ENCODE measurements around the gene ADCY2. TPM values are rescaled to one million over a fixed set of nuclear protein-coding genes. Genes with fewer than 3 reads are reported as not detected.
A peak's percentile ranks its signal among the peaks of the same experiment; 100 is the strongest.

The ADCY2 gene
- total and polyA plus RNA-seq, 2 experiments from 2014 or later, result 23.8 to 74.9 TPM

- Histone ChIP-seq H3K9me2 (ENCODE audit: insufficient read depth) (0 out of 2 replicates have a peak, but pooled peaks cover 9% of the 10 kb centered on the region), H3K27me3 (ENCODE audit: insufficient read depth) (no peaks in the 10 kb centered on the region), H2AFZ (no peak overlapping the region), H3K4me2 (no peak overlapping the region), H3K4me1 (ENCODE audit: insufficient read depth) (no peaks in the 10 kb centered on the region), H3K27ac (ENCODE audit: low read depth) (no peak overlapping the region), H3F3A (replicated peaks; ENCODE audit: low read depth) (no peaks in the 10 kb centered on the region), H3K4me3 (no peak overlapping the region), H3K79me2 (replicated peaks; ENCODE audit: insufficient read depth) (no peaks in the 10 kb centered on the region), H4K20me1 (replicated peaks; ENCODE audit: insufficient read depth) (no peaks in the 10 kb centered on the region; the same call in 1 of the 2 replicates), H3K36me3 (ENCODE audit: insufficient read depth) (peaks cover 10% of the 10 kb centered on the region; the same call in 1 of the 2 replicates)
- no peak for TF ChIP-seq ZNF114 (CRISPR knock-in tag; IDR thresholded peaks at IDR 0.05)
- TF ChIP-seq POLR2AphosphoS5 (IDR thresholded peaks at IDR 0.05; ENCODE audit: low read depth), result no peak
- TF ChIP-seq CTCF (conservative IDR thresholded peaks at IDR 0.05; ENCODE audit: low read depth in 2 of 2), result peak; percentile 96 to 97
- Mint-ChIP-seq H3K36me3 (ENCODE audit: low read depth) (peaks cover 13% of the 10 kb centered on the region), H3K4me3 (no peak overlapping the region), H3K4me1 (peaks cover 4% of the 10 kb centered on the region), H3K27ac (no peak overlapping the region), H3K9me3 (no peaks in the 10 kb centered on the region), H3K27me3 (ENCODE audit: insufficient read depth, low read depth, poor library complexity) (no peaks in the 10 kb centered on the region)
- ATAC-seq, result peak; percentile 97
- DNase-seq (ENCODE audit: low spot score), result peak; percentile 85
Observed at GRCh38 chr5:7856855-7857254, 460.9 kb downstream of the ADCY2 start.

GRCh38 chr5:7857361-7857760, 461.4 kb downstream of the ADCY2 start:
- Mint-ChIP-seq H3K4me1 (peaks cover 2% of the 10 kb centered on the region), H3K27me3 (ENCODE audit: insufficient read depth, low read depth, poor library complexity) (no peaks in the 10 kb centered on the region), H3K9me3 (no peaks in the 10 kb centered on the region), H3K27ac (no peak overlapping the region), H3K36me3 (ENCODE audit: low read depth) (peaks cover 13% of the 10 kb centered on the region), H3K4me3 (no peak overlapping the region)
- H4K20me1 ChIP-seq (replicated peaks; ENCODE audit: insufficient read depth), result no peaks in the 10 kb centered on the region; the same call in 1 of the 2 replicates
- H3K4me3 ChIP-seq, result no peak overlapping the region
- no peak overlapping the region for H2AFZ ChIP-seq
- no peaks in the 10 kb centered on the region for H3K79me2 ChIP-seq (replicated peaks; ENCODE audit: insufficient read depth)
- H3K4me2 ChIP-seq, result no peak overlapping the region
- H3K27ac ChIP-seq (ENCODE audit: low read depth), result no peak overlapping the region
- DNase-seq (ENCODE audit: low spot score), result no peak
- peak; percentile 53; the same call in 2 of the 3 replicates for ATAC-seq
- no peaks in the 10 kb centered on the region for H3F3A ChIP-seq (replicated peaks; ENCODE audit: low read depth)
- H3K4me1 ChIP-seq (ENCODE audit: insufficient read depth), result no peaks in the 10 kb centered on the region
- TF ChIP-seq ZNF462 (CRISPR knock-in tag; IDR thresholded peaks at IDR 0.05) (no peak), CTCF (conservative IDR thresholded peaks at IDR 0.05; ENCODE audit: low read depth in 2 of 2) (0 out of 4 replicates have a peak, but pooled peaks of 1 of the 2 experiments have one; percentile 4), EZH2phosphoT487 (IDR thresholded peaks at IDR 0.05; ENCODE audit: unreplicated experiment) (no peak)
- H3K27me3 ChIP-seq (ENCODE audit: insufficient read depth), result no peaks in the 10 kb centered on the region
- H3K9me2 ChIP-seq (ENCODE audit: insufficient read depth), result 0 out of 2 replicates have a peak, but pooled peaks cover 9% of the 10 kb centered on the region
- peaks cover 10% of the 10 kb centered on the region; the same call in 1 of the 2 replicates for H3K36me3 ChIP-seq (ENCODE audit: insufficient read depth)

Data from GM23338 (cell line).